ENCODE results near the gene CPNE5.
"Not testable (repeated sequence)": the region's sequence is repeated elsewhere in the genome, so short reads cannot be mapped to it uniquely, and the experiment has no call there.

CPNE5 gene

DNA sequence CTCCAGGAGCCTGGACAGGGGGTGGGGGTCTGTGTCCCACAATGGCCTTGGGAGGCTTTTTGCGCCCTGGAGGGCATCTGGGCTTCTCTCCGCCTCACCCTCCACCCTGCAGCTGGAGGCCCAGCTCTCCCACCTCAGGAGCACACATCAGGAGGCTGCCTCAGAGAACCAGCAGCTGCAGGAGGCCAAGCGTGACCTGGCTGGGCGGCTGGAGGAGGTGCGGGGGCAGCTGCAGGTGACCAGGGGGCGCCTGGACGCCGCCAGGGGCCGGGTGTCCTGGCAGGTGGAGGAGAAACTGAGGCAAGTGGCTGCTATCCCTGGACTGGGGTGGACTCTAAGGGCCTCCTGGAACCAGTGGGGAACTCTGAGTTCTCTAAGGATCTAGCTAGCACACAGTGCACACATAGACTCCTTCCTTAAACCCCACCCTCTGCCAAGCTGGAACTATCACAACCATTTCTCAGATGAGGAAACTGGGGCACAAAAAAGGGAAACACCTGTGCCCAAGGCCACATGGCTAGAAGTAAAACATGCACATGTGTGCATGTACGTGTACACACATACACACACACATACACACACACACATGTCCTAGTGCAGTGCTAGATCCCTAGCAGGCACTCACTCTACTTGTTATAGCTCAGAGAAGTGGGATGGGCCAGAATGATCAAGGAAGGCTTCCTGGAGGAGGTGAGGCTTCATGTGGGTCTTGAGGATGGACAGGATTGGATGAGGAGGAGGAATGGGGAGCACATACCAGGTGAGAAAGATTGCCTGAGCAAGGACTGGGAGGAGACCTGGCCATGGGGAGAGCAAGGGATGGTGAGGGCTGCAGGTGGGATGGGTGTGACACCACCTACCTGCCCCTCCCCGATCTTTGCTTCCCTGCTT lies 118.7 kb downstream of the CPNE5 start:
- DNase-seq = no peak

DNA sequence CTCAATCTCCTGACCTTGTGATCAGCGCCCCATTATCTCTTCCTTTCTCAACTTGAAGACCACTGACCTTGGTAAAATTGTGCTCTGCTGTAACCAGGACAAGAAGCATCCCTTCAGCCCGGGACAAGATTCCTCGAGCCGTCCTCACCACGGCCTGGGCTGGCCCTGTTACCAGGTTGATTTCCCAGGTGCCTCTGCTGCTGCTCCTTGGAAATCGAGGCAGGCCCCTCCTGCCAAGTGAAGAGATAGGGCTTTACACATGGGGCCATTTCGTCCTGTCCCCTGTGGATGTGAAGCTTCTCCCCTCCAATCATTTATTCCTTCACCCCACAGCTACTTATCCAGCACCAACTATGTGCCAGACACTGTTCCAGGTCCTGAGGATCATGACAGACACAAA lies 120.1 kb downstream of the CPNE5 start:
- DNase-seq = no peak

DNA sequence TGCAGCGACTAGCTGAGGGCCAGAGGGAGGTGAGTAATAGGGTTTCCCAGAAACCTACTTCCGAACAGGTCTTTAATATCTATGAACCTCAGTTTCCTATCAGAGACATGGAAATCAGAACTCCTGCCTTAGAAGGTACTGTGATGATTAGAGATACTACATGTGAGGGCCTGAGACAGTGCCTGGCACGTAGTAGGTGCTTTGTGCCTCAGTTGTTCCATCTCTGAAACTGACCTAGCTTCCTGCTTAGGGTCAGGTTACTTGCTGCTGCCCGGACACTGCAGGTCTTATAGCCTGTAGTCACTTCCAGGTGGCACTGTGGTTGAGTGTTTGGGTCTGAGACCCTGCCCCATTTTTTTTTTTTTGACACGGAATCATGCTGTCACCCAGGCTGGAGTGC lies 120.7 kb downstream of the CPNE5 start:
- DNase-seq = no peak

DNA sequence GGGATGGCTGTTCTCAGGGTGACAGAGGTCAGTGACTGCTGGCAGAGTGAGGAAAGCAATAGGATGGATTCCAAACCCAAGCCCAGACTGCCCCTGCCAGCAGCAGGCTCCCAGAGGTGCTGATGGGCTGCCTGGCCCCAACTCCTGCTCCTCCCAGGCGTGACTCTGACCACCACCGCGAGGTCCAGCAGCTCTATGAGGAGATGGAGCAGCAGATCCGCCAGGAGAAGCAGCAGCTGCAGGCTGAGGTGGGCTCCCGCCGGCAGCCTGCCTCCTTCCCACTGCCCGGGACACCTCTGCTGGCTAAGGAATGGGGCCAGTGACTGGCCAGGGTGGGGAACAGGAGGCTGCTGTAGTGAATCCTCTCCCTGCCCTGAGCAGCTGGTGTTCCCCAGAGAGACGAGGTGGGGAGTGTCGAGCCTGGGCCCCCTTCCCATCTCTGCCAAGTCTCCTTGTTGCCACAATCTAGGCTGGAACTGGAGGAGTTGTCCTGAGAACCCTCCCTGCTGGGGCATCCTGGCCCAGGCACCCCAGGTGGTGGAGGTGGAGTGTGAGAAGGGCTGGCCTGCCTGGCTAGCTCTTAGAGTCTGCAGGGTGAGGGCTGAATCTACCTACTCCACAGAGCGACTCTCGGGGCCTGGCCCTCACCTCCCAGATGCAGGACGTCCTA lies 121.2 kb downstream of the CPNE5 start:
- no peak for DNase-seq

DNA sequence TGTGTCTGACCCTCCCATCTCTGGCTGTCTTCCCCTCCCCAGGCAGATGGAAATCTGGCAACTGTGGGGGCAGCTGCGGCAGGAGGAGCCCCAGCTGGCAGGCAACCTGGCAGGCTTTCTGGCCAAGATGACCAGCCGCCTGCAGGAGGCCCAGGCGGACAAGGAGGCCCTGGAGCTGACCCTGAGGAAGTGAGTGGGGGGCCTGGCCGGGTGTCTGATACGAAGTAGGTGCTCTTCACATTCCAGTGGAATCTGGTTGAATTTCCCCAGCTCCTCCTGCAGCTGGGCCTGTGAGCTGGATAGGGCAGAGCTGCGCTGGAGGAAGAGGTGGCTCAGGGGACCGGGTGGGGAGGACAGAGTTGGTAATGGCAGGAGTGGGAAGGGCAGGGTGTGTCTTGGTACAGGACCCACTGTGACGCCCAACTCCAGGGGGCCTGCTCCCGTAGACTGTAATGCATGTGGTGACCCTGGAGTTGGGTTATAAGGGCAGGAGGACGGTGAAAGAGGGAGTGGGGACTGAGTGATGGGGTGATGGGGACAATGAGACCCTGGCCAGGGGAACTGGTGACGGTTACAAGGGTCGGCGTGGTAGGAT lies 121.9 kb downstream of the CPNE5 start:
- no peak for DNase-seq

DNA sequence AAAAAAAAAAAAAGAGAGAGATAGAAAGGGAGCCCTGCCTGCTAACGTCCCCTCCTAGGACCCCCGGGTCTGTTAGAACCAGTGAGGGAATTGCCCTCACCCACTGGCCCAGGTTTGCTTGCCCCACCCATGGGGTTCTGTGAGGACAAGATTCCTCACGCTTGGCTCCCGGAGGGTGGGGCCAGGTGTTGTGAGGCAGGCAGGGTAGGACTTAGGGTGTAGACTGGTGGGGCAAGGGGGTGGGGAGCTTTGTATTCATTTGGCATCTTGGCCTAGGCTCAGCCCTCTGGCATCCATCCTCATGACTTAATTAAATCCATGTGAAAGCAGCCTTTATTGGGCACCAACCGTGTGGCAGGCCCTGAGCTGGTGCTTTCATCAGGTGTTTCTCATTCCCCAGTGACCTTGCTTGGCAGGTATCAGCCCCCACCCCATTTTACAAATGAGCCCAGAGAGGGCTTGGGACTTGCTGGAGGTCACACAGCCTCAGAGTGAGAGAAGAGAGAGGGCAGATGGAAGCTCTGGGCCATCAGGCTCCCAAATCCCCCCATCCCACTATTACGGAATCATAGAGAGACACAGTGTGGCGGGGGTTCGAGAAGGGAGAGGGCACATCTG lies 122.7 kb downstream of the CPNE5 start:
- no peak for DNase-seq

DNA sequence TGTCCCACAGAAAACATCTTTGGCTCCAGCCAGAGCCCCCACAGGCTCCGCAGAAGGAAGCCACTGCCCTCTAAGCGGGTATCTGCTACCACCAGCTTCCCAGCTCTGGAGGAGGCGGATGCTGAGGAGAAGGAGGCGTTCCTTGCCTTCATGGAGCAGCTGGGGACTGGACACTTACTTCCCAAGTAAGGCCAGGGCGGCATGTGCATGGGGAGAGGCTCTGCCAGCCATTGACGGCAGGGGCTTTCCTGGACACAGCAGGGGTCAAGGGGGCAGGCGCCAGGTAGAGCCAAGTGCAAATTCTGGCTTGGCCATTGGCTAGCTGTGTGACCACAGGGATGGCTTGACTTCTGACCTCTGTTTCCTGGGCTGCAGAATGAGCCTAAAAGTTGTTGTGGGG lies 123.8 kb downstream of the CPNE5 start:
- no peak for DNase-seq

DNA sequence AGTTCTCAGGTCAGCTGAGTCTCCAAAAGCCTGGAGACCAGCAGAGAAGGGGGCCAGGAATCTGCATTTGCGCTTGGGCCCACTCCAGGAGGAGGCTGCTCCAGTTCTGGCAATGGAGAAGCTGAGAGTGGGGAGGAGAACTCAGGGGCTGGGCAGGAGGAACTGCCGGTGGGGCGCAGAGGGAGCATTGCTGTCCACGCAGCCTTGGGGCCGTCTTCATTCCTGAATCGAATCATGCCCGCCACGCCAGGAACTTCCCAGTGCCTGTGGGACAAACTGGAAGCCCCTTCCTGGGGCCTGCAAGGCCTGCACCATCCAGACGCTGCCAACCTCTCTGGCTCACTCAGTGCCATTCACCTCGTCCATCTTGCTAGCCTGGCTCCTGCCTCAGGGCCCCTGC lies 124.7 kb downstream of the CPNE5 start:
- no peak for DNase-seq

DNA sequence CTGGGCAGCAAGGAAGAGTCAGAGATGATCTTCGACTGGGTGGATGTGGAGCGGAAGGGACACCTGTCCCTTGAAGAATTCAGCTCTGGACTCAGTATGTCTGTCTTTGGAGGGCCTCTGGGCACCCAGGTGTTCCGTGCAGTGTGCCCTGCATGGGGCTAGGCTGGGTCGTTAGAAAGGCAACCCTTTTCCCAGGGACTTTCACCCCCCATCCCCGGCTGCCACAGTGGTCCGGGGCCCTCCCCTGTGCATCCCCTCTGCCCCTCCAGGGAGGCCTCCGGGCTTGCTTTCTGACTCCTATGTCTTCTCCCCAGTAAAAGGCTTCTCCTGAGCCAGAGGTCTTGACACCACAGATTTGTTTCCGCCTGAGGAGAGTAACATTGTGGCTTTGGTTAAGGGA lies 125.4 kb downstream of the CPNE5 start:
- DNase-seq = no peak

DNA sequence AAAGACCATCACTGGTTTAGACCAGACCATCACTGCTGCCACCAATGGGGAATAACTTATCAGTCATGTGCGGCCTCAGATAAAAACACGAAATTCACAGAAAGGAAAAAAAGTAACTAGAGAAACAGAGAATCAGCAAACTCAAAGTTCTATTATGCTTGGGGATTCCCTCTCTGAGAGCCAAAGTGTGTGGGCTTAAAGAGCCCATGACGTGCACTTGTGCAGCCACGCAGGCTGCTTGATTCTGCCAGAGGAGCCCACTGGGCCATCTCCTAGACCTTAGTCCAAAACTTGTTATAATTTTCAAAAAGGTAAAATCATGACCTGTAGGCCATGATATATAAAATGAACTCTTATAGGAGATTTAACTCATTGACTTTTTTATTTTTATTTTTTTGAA lies 126.4 kb downstream of the CPNE5 start:
- DNase-seq = no peak

DNA sequence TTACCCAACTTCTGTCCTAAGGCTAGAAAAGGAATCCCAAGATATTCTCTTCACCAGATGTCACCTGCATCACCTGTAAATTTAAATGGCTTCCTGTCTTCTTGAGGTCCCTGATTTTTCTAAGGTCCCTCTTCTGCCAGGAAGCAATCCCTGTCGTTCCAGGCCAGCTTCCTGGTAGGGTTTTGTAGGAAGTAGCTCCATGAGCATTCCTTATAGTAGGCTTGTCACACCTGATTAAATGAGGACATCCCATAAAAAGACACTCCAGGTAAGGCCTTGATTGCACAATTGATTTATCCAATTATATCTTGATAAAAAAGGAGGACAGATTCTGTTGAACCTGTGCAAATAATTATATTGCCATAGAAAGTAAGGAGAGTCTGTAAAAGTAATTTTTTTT lies 132.9 kb downstream of the CPNE5 start:
- DNase-seq = no peak

DNA sequence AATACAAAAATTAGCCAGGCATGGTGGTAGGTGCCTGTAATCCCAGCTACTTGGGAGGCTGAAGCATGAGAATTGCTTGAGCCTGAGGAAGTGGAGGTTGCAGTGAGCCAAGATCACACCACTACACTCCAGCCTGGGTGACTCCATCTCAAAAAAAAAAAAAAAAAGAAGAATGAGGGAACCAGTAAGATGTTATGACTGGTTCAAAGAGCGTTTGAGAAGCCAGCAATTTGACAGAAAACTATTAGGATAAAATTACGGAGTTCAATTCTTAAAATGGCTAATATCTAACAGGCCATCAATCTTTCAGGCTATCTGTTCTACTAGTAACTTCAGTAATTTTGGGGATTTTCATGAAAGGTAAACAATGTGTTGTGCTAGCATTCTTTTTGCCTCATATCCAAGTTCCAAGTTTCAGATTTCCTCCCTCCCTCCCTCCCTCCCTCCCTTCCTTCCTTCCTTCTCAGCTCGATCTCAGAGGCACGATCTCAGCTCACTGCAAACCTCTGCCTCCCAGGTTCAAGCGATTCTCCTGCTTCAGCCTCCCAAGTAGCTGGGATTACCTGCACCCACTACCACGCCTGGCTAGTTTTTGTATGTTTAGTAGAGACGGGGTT lies 134.2 kb downstream of the CPNE5 start:
- DNase-seq = not testable (repeated sequence)

DNA sequence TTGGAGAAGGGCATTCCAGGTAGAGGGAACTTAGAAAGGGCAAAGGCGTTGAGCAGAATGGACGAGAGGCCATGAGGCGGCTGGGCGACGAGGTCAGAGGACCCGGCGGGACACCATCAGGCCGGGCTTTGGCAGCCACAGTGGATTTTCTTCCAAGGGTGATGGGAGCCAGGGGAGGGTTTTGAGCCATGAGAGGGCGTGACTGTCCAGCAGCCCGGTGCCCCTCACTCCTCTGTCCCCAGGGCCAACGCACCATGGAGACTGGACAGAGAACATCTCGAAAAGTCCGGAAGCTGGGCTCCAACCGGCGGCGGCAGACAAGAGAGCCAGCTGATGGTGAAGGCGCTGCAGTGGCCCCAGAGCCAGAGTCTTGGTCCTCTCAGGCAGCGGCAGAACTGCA lies 135.3 kb downstream of the CPNE5 start:
- no peak for DNase-seq

DNA sequence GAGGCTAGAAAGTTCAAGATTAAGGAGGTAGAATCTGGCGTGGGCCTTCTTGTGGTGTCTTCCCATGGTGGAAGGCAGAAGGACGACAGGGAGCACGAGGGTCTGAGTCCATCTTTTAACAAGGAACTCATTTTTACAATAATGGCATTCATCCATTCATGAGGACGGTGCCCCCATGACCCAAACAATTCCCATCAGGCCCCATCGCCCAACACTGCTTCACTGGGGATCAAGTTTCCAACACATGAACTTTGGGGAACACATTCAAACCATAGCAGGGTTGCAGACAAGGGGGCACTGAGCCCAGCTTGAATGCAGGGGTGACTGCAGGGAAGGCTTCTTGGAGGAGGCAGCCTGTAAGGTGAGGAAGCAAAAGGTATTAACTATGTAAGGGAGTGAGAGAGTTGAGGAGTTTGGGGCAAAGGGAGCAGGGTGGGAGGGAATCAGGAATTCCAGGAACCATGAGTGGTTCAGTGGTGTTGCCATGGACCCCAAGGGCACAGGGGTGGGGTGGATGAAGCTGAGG lies 136.1 kb downstream of the CPNE5 start:
- no peak for DNase-seq

DNA sequence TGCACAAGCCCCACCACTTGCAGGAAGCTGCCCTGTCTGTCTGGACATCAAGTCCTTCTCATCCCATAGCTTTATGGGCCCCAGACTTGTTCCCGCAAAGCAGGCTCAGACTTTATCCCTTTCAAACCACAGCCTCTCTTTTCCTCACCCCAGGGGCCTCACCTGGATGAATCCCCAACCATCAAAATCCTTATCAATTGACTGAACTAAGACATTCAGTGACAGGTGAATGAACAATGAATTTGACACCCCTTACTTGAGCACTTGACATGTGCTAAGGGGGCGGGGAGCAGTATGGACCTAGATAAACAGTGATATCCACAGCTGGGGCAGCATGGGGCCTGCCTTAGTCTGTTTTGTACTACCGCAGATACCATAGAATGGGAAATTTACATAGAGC lies 136.6 kb downstream of the CPNE5 start:
- DNase-seq = no peak

DNA sequence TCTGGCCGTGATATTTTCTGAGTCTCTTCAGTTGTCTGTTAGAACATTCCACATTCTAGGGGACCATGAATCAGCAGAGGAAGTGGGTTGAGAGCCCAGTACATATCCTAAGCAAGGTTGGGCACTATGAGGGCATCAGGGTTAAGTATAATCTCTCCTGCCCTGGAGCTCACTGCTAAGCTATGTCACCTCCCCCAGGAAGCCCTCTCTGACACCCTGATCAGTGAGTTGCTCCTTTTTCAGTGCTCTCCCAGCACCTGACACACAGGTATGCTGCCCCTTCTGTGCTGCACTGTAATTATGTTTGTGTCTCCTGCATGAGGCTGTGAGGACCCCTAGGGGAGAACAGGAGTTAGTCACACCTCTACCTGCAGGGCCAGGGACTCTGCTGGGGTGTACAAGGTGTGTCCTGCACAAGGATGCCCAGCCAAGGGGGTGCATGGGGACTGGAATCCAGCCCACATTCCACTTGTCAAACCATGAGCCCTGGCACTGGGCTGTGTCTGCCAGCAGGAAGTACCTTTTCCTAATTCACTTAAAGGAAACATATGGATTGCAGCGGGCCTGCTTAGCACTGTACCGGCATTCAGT lies 137.7 kb downstream of the CPNE5 start:
- DNase-seq = peak; percentile 26

DNA sequence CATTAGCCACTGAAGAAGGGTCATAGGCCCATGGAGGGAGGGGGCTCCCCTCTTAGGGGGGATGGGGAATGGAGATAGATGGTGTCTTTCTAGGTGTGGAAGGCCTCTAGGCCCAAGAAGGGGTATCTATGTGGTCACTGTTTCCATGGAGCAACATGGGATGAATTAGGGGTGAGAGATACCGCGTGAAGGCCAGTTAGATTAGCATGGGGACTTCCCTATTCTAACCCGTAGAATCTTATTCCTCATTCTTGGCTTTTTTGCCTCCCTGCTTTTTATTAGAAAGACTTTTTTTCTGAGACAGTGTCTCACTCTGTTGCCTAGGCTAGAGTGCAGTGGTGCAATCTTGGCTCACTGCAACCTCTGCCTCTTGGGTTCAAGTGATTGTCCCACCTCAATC lies 138.4 kb downstream of the CPNE5 start:
- DNase-seq = no peak

DNA sequence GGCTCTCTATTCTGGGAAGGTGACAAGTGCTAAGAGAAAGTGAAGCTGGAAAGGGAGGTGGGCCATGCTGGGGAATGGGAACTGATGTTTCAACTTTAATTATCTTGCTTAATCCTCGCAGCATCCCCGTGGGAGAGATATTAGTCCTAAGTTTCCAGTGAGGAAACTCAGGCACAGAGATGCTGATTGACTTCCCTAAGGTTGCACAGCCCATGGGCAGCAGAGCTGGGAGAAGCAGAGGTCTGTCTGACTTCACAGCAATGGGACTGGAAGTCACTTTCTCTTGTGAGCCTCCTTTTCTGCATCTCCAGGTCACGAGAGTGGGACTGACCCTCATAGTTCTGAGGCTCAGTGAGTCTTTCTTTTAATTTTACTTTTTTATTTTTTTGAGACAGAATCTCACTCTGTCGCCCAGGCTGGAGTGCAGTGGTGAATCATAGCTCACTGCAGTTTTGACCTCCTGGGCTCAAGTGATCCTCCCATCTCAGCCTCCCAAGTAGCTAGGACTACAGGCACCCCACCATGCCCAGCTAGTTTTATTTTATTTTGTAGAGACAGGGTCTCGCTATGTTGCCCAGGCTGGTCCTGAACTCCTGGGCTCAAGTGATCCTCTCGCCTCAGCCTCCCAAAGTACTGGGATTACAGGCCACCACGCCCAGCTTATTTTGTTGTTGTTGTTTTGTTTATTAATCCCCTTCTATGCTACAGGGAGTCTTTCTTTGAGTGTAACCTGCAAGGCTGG lies 139.0 kb downstream of the CPNE5 start:
- no peak for DNase-seq

DNA sequence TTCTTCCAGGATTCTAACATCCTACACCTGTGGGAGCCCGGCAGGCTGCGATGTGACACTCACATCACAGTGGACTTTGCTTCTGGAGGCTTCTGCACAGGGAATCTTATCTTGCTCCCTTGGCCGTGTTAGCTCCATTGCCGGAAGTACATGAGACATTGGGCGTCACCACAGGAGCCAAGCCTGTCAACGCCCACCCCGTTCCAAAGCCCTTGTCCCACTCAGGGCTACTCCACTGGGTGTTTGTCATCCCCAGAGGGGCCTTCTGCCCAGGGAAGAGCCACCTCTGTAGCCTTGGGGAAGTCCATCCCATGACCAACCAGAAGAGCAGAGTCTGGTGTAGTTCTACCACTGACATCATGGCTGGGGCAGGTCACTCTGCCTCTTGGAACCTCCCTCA lies 139.9 kb downstream of the CPNE5 start:
- no peak for DNase-seq

DNA sequence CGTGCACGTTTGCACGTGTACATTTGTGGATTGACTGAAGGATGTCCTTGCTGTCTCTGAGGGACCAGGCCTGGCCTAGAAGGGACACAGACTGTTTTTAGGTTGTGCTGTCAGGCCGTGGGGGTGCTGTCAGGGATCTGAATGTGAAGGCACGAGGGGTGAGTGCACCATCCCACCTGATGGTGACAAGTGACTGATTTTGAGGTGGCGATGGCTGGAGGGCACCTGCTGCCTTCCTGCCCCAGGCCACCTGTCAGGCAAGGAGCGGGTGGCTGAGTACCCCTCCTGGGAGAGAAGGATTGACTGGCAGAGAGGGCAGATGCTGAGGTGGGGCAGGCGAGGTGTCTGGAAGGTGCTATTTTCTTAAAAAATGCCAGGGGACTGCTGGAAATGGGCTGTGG lies 140.4 kb downstream of the CPNE5 start:
- no peak for DNase-seq

DNA sequence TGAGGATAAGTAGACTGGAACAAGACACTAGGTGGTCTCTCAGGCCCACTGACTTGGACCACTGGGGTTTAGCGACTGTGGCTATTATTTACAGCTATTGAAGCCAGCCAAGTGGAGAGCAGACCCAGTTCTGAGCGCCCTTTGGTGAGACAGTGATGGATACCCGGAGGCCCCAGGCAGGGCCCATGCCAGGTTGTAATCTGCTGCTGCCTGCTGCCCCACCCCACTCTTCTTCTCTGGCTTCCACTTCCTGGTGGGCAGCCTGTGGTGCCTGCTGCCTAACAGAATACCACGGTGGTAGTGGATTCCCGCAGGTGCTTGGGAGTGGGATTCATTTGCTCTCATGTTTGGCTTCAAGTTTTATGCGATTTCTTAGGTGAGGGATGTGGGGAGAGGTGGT lies 141.0 kb downstream of the CPNE5 start:
- no peak for DNase-seq

DNA sequence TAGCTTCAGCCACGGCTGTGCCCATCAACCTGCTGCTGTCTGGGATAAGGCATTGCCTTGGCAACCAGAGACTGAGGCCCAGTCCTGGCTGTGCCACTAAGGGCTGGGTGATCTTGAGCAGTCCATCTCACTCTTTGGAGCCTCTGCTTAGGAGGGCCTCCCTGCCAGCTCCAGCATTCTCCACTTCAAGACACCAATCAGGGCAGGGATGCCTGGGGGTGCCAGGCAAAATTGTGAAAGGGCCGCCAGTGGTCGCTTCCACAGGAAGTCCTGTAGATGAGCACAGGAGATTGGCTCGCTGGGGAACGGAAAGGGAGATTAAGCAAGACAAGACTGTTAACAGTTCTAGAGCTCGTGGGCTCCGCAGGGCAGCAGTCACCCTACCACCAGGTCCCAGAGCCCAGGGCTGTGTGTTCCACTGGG lies 141.8 kb downstream of the CPNE5 start, which contains the start of gene RAB44:
Gene RAB44 (plus strand): TSS at position 346 of the 423 bp plus-strand sequence. CDS start 6,410 bp downstream, outside the sequence.
- no peak for DNase-seq
